Epithelial cell of proximal tubule (primary cell): ENCODE data around the gene ABI3. TPM values are rescaled to one million over a fixed set of nuclear protein-coding genes. Genes with fewer than 3 reads are reported as not detected.
"Not testable (repeated sequence)": the region's sequence is repeated elsewhere in the genome, so short reads cannot be mapped to it uniquely, and the experiment has no call there.

Experiments used
- DNase-seq: peaks from one replicate; pipeline ENCODE4 v3.0.0-alpha.2; 2011; ENCODE audit warnings: low read depth
- H3K4me3 ChIP-seq: 2 replicates; pipeline ENCODE4 v1.5.1; 2011; ENCODE audit warnings: low read depth, mild to moderate bottlenecking, low read length
- CTCF ChIP-seq: conservative IDR thresholded peaks from 2 replicates; pipeline ENCODE4 v1.5.1; 2012; ENCODE audit warnings: low read depth, mild to moderate bottlenecking, low read length
- total RNA-seq: library from RNA; depleted of rRNA; stranded (reverse); fragments of >200 nt; gene quantifications from 2 replicates; pipeline ENCODE4 v1.2.3, GENCODE V29; 2015

Gene ABI3
- total RNA-seq, 1 donor from 2014 or later: 0.86 TPM

- no peak for DNase-seq
- no peak for TF ChIP-seq CTCF
- H3K4me3 ChIP-seq: no peak overlapping the region
Measured at GRCh38 chr17:49252148-49252695, 41.7 kb downstream of the ABI3 start.

DNA sequence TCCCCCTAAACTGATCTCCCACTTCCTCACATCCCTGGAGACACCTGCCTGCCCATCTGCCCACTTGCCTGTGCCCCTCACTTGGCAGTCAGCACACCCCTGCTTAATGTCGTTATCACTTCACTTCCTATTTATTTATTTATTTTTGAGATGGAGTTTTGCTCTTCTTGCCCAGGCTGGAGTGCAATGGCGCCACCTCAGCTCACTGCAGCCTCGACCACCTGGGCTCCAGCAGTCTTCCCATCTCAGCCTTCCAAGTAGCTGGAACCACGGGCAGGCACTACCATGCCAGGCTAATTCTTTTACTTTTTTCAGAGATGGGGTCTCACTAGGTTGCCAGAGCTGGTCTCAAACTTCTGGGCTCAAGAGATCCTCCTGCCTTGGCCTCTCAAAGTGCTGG is 43.6 kb downstream of the ABI3 start:
- no peak for DNase-seq
- no peak overlapping the region for H3K4me3 ChIP-seq
- no peak for TF ChIP-seq CTCF

DNA sequence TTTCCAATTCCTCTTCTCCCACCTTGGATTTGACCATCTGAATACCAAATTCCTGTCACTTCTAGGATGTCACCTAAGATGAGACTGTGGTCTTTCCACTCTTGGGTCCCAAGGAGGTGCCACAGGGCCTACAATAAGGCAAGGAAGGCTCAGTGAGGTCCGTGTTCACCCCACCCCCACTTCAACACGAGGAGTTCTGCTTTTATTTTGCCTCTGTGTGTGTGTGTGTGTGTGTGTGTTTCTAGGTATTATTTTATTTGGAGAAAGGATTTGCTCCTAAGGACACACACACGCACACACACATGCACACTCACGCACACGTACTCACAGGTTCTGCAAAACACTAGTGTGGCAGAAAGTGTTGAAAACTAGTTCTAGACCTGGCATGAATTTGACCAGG is 44.6 kb downstream of the ABI3 start:
- H3K4me3 ChIP-seq: no peak overlapping the region
- TF ChIP-seq CTCF: no peak
- no peak for DNase-seq

DNA sequence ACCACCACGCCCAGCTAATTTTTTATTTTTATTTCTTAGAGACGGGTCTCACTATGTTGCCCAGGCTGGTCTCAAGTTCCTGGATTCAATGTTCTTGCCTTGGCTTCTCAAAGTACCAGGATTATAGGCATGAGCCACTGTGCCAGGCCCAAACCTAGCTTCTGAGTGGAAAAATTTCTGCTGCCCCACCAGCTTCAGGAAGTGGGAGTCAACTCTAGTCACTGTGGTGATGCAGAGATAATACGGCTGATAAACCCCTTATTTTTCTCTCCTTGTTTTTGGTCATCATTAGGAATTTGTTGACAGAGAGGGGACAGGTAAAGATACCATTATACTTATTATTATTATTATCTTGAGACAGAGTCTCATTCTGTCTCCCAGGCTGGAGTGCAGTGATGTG is 47.9 kb downstream of the ABI3 start:
- no peak for DNase-seq
- no peak for TF ChIP-seq CTCF
- H3K4me3 ChIP-seq: no peak overlapping the region

DNA sequence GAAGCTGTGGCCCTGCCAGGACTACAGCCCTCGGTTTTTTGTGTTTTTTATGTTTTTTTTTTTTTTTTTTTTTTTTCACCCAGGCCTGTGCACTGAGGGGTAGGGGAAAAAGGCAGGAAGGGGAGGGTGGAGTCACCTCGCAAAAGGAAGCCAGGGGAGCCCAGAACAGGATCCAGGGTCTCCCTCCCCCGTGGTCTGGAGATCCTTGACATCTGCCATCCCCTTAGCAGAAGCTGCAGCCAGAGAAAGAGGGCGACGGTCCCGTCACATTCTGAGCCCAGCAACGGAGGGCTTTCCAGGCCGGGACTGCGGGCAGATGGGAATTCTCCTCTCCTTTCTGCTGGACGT is 49.1 kb downstream of the ABI3 start:
- peak overlapping the region; percentile 62 for H3K4me3 ChIP-seq
- DNase-seq: no peak
- TF ChIP-seq CTCF: no peak

DNA sequence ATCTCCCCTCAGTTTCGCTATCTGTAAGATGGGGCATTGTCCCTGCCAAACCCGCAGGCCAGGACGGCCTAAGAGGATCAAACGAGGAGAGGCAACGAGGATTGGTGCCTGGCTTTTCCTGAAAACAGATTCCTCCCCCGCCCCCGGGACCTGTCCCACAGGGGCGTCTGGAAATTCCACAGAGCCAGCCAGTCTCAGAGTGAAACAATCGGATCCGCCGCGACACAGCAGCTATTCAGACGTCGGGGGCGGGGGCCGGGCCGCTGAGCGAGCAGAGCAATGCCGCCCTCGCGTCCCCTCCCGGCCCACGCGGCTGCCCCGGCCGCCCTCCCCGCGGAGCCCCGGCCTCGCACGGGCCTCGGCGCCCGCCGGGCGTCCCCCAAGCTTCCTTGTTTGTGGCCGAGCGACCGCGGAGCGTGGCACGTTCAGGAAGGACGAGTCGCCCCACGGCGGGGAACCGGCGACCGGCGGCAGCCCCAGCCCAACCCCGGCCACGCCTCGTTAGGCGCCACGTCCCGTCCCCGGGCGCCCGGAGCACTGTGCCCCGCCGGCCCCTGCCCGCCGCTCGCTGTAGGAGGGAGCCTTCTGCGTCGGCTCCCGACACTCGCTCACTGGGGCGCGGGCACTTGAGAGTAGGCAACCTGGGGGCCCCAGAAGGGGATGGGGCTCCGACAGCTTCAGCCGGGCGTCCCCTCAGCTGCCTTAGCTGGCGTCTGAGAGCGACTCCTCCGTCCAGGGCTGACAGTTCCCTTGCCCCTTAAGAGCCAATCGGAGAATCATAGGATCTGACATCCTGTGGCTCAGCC is 49.7 kb downstream of the ABI3 start:
- TF ChIP-seq CTCF: no peak
- no peak for DNase-seq
- H3K4me3 ChIP-seq: peak overlapping the region; percentile 62

- no peak for TF ChIP-seq CTCF
- DNase-seq: peak; percentile 31
- H3K4me3 ChIP-seq: peak overlapping the region; percentile 62
Measured at GRCh38 chr17:49260817-49261291, 50.3 kb downstream of the ABI3 start.

DNA sequence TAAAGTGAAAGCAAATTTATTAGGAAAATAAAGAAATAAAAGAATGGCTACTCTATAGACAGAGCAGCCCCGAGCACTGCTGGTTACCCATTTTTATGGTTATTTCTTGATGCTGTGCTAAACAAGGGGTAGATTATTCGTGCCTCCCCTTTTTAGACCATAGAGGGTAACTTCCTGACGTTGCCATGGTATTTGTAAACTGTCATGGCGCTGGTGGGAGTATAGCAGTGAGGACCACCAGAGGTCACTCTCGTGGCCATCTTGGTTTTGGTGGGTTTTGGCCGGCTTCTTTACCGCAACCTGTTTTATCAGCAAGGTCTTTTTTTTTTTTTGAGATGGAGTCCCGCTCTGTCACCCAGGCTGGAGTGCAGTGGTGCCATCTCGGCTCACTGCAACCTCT is 51.0 kb downstream of the ABI3 start:
- H3K4me3 ChIP-seq, DNase-seq: not testable (repeated sequence)
